ENCODE data around the gene VSTM4. TPM values are rescaled to one million over a fixed set of nuclear protein-coding genes. Genes with fewer than 3 reads are reported as not detected.

The VSTM4 gene
- total RNA-seq, 4 donors from 2014 or later = 10.0 to 21.4 (median 12.6) TPM

DNA sequence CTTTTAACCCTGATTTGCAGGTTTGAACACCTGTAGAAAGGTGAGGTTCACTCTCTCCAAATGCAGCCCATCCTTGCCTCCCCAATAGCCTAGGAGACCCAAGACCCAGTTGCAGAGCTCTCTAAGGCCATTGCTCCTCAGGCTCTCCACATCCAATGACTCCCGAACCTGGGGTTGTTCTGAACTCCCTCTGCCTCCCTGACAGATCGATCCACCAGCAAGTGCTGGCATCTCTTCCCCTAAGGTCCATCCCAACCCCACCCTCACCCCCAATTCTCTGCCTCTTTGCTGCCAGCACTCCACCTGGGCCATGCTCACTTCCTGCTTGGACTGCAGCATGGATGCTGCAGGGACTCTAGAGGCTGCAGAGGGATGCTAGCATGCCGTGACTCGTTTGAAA, 37.8 kb upstream of the VSTM4 start:
- no peak overlapping the region for H3K4me3 ChIP-seq
- DNase-seq (ENCODE audit: extremely low spot score) = no peak
- intact Hi-C loops (cut with DNase I) = no loop called here
- no peak for TF ChIP-seq EP300 (IDR thresholded peaks at IDR 0.05)
- H3K36me3 ChIP-seq = peaks cover 0 to 6% (median 2%) of the 10 kb centered on the region in 4 donors
- H3K9me3 ChIP-seq = peaks cover 0 to 4% (median 2%) of the 10 kb centered on the region in 4 donors
- no peak overlapping the region for H3K27ac ChIP-seq (replicated peaks in 1 of 4)
- H3K27me3 ChIP-seq = peaks cover 0 to 16% (median 0%) of the 10 kb centered on the region in 4 donors
- 76% methylated on average over 4 of the region's 4 CpGs for WGBS
- no peaks in the 10 kb centered on the region for H3K4me1 ChIP-seq

DNA sequence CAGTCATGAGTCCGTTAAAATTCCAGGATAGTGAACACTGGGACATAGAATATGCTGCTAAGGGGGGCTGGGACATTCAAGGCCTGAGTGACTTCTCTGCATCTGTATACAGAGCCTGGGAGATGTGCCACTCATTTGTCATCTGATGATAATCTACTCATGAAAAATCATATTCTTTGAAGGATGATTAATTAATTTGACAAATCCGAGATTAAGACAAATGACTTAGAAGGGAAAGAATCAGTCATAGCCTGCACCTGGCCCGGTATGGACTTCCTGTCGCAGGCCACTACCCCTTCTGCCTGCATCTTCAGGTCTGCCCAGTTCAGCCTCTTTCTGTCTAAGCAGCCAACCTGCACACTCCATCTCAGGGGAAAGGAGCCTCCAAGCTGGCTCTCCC, 37.3 kb upstream of the VSTM4 start:
- intact Hi-C loops (cut with DNase I) = no loop called here
- Histone ChIP-seq H3K4me1 (no peaks in the 10 kb centered on the region), H3K9me3 (peaks cover 0 to 8% (median 4%) of the 10 kb centered on the region in 4 donors), H3K4me3 (no peak overlapping the region), H3K27me3 (peaks cover 0 to 16% (median 0%) of the 10 kb centered on the region in 4 donors), H3K36me3 (peaks cover 0 to 6% (median 2%) of the 10 kb centered on the region in 4 donors), H3K27ac (replicated peaks in 1 of 4) (no peak overlapping the region)
- TF ChIP-seq EP300 (IDR thresholded peaks at IDR 0.05) (no peak), POLR2AphosphoS5 (IDR thresholded peaks at IDR 0.05) (no peak), POLR2A (IDR thresholded peaks at IDR 0.05; ENCODE audit: low read depth) (no peak)
- TF ChIP-seq, protein P1, sequence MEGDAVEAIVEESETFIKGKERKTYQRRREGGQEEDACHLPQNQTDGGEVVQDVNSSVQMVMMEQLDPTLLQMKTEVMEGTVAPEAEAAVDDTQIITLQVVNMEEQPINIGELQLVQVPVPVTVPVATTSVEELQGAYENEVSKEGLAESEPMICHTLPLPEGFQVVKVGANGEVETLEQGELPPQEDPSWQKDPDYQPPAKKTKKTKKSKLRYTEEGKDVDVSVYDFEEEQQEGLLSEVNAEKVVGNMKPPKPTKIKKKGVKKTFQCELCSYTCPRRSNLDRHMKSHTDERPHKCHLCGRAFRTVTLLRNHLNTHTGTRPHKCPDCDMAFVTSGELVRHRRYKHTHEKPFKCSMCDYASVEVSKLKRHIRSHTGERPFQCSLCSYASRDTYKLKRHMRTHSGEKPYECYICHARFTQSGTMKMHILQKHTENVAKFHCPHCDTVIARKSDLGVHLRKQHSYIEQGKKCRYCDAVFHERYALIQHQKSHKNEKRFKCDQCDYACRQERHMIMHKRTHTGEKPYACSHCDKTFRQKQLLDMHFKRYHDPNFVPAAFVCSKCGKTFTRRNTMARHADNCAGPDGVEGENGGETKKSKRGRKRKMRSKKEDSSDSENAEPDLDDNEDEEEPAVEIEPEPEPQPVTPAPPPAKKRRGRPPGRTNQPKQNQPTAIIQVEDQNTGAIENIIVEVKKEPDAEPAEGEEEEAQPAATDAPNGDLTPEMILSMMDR (IDR thresholded peaks at IDR 0.05) = no peak
- 73% methylated on average over 4 of the region's 4 CpGs for WGBS
- DNase-seq (ENCODE audit: extremely low spot score) = no peak

DNA sequence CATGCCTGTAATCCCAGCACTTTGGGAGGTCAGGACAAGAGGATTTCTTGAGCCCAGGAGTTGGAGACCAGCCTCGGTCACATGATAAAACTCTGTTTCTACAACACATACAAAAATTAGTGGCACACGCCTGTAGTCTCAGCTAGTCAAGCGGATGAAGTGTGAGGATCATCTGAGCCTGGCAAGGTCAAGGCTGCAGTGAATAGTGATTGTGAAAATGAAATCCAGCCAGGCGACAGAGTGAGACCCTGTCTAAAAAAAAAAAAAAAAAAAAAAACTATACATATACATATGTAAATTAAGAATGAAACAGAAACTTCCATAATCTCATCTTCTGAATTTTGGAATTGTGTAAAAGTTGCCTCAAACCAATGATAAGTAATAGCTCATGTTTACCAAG, 36.7 kb upstream of the VSTM4 start:
- no peak overlapping the region for H3K4me3 ChIP-seq
- 91% methylated on average over 4 of the region's 4 CpGs for WGBS

DNA sequence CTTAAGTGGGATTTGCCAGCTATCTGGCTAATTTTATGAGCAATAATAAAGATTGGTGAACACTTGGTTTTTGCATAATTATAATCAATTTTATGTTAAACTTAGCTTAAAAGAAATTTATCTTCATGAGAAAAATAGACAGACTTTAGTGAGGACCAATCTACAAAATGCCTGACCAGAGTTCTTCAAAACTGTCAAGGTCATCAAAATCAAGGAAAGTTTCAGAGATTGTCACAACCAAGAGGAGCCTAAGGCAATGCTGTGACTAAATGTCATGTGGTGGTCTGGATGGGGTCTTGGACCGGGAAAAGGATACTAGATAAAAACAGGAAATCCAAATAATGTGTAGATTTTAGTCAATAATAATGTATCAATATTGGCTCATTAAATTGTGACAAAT, 36.2 kb upstream of the VSTM4 start:
- no peak for DNase-seq (ENCODE audit: extremely low spot score)
- intact Hi-C loops (cut with DNase I) = no loop called here
- Histone ChIP-seq H3K9me3 (peaks cover 0 to 17% (median 7%) of the 10 kb centered on the region in 4 donors), H3K4me3 (no peak overlapping the region), H3K36me3 (peaks cover 0 to under 1% (median 0%) of the 10 kb centered on the region in 4 donors), H3K27me3 (peaks cover 0 to 16% (median 0%) of the 10 kb centered on the region in 4 donors), H3K27ac (replicated peaks in 1 of 4) (no peak overlapping the region), H3K4me1 (no peaks in the 10 kb centered on the region)
- TF ChIP-seq POLR2A (IDR thresholded peaks at IDR 0.05; ENCODE audit: low read depth) = no peak
- WGBS = 78% methylated on average over 1 of the region's 1 CpG

More for the DNA sequence above, 36.7 kb upstream of the VSTM4 start:
- intact Hi-C loops (cut with DNase I) = no loop called here
- H3K9me3 ChIP-seq = peaks cover 0 to 14% (median 7%) of the 10 kb centered on the region in 4 donors
- no peaks in the 10 kb centered on the region for H3K4me1 ChIP-seq
- TF ChIP-seq, protein P1 (IDR thresholded peaks at IDR 0.05) = no peak
- TF ChIP-seq POLR2AphosphoS5 (IDR thresholded peaks at IDR 0.05) (no peak), POLR2A (IDR thresholded peaks at IDR 0.05; ENCODE audit: low read depth) (no peak), EP300 (IDR thresholded peaks at IDR 0.05) (no peak)
- no peak for DNase-seq (ENCODE audit: extremely low spot score)
- H3K36me3 ChIP-seq = peaks cover 0 to 6% (median under 1%) of the 10 kb centered on the region in 4 donors
- H3K27me3 ChIP-seq = peaks cover 0 to 16% (median 0%) of the 10 kb centered on the region in 4 donors
- no peak overlapping the region for H3K27ac ChIP-seq (replicated peaks in 1 of 4)

DNA sequence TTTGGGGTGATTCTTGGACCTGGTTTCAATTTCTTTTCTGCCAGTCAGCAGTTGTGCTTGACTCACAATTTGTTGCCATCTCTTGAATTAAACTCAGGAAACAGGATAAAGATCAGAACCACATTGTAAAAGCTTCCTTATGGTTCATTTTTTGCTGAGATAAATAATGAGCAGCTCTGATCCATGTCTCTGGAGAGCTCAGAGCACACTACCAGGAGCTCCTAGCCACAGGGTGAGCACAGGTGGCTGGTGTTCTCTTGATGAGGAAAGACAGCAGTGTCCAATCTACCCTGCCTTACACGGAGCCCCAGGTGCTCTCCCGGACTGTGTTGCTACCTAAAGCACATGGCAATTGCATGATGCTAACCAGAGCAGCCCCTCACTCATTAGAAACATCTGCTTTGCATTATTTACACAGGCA, 35.7 kb upstream of the VSTM4 start:
- TF ChIP-seq EP300 (IDR thresholded peaks at IDR 0.05) (no peak), POLR2AphosphoS5 (IDR thresholded peaks at IDR 0.05) (no peak), POLR2A (IDR thresholded peaks at IDR 0.05; ENCODE audit: low read depth) (no peak)
- TF ChIP-seq, protein P1 (IDR thresholded peaks at IDR 0.05) = no peak
- DNase-seq (ENCODE audit: extremely low spot score) = no peak
- Histone ChIP-seq H3K4me1 (no peaks in the 10 kb centered on the region), H3K9me3 (peaks cover 0 to 17% (median 7%) of the 10 kb centered on the region in 4 donors), H3K36me3 (no peaks in the 10 kb centered on the region), H3K4me3 (no peak overlapping the region), H3K27ac (replicated peaks in 1 of 4) (no peak overlapping the region), H3K27me3 (peaks cover 0 to 16% (median 0%) of the 10 kb centered on the region in 4 donors)
- WGBS = 44% methylated on average over 2 of the region's 2 CpGs
- intact Hi-C loops (cut with DNase I) = no loop called here

DNA sequence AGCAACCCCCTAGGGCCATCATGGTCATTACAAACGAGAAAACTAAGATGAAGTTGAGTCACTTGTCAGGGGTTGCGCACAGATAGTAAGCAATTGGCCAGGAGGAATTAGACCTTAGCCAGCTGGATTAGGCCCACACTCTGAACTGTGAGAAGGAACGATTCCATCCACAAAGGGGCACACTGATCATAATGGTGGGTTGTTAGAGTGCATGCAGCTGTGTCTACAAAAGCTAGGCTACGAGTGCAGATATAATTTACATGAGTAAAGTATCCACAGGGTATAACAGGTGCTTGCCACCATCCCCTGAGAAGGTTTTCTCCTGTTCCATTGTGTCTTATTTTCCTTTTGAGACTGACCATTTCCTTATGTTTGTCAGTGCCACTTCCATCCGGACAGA, 35.1 kb upstream of the VSTM4 start:
- Histone ChIP-seq H3K36me3 (no peaks in the 10 kb centered on the region), H3K9me3 (peaks cover 0 to 17% (median 7%) of the 10 kb centered on the region in 4 donors), H3K27me3 (peaks cover 0 to 16% (median 0%) of the 10 kb centered on the region in 4 donors), H3K27ac (replicated peaks in 1 of 4) (no peak overlapping the region), H3K4me3 (no peak overlapping the region), H3K4me1 (no peaks in the 10 kb centered on the region)
- DNase-seq (ENCODE audit: extremely low spot score) = no peak
- intact Hi-C loops (cut with DNase I) = no loop called here
- TF ChIP-seq POLR2A (IDR thresholded peaks at IDR 0.05; ENCODE audit: low read depth) = no peak
- TF ChIP-seq, protein P1 (IDR thresholded peaks at IDR 0.05) = no peak
- no peak for TF ChIP-seq EP300 (IDR thresholded peaks at IDR 0.05)
- TF ChIP-seq POLR2AphosphoS5 (IDR thresholded peaks at IDR 0.05) = no peak
- 76% methylated on average over 5 of the region's 5 CpGs for WGBS
